ENCODE data around the gene MIEN1. TPM values are rescaled to one million over a fixed set of nuclear protein-coding genes. Genes with fewer than 3 reads are reported as not detected.

The MIEN1 gene
- total and polyA plus RNA-seq, 2 of the 13 experiments (the other 11 are each of a cell fraction or from before 2014, with no cell fraction given): 40.6 to 56.6 TPM

DNA sequence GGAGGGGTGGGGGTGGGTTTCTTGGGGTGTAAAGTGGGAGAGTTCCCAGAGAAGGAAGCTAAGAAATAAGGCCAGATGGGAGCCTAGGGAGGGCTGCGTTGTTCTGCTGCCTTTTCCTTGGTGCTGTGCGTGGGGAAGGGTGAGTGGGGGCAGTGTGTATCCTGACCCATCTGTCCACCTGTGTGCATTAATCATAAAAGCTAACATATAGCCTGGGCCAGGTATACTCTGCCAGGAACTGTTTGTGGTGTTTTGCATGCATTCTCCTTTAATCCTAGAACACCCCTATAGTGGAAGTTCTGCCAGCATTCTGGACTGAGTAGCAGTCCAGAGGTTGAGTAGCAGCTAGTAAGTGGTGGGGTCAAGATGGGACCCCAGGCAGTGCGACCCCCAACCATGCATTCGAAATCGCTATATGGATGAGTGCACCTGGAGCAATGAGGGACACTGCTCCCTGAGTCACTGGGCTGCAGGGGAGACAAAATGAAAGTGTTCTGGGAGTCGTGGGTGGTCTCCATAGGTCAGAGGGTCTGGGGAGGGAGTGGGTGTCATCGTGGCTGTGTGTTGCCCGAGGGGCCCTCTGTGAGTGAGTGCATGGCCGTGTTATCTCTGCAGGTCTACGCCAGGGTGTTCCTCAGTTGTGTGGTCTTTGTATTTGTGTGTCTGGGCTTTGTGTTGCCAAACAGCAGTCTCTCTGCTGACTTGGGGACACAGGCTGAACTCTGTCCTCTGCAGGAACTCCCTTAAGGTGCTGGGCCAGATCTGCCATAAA, 29.1 kb downstream of the MIEN1 start (continued):
- TF ChIP-seq, protein P1, sequence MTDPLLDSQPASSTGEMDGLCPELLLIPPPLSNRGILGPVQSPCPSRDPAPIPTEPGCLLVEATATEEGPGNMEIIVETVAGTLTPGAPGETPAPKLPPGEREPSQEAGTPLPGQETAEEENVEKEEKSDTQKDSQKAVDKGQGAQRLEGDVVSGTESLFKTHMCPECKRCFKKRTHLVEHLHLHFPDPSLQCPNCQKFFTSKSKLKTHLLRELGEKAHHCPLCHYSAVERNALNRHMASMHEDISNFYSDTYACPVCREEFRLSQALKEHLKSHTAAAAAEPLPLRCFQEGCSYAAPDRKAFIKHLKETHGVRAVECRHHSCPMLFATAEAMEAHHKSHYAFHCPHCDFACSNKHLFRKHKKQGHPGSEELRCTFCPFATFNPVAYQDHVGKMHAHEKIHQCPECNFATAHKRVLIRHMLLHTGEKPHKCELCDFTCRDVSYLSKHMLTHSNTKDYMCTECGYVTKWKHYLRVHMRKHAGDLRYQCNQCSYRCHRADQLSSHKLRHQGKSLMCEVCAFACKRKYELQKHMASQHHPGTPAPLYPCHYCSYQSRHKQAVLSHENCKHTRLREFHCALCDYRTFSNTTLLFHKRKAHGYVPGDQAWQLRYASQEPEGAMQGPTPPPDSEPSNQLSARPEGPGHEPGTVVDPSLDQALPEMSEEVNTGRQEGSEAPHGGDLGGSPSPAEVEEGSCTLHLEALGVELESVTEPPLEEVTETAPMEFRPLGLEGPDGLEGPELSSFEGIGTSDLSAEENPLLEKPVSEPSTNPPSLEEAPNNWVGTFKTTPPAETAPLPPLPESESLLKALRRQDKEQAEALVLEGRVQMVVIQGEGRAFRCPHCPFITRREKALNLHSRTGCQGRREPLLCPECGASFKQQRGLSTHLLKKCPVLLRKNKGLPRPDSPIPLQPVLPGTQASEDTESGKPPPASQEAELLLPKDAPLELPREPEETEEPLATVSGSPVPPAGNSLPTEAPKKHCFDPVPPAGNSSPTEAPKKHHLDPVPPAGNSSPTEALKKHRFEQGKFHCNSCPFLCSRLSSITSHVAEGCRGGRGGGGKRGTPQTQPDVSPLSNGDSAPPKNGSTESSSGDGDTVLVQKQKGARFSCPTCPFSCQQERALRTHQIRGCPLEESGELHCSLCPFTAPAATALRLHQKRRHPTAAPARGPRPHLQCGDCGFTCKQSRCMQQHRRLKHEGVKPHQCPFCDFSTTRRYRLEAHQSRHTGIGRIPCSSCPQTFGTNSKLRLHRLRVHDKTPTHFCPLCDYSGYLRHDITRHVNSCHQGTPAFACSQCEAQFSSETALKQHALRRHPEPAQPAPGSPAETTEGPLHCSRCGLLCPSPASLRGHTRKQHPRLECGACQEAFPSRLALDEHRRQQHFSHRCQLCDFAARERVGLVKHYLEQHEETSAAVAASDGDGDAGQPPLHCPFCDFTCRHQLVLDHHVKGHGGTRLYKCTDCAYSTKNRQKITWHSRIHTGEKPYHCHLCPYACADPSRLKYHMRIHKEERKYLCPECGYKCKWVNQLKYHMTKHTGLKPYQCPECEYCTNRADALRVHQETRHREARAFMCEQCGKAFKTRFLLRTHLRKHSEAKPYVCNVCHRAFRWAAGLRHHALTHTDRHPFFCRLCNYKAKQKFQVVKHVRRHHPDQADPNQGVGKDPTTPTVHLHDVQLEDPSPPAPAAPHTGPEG (CRISPR knock-in tag; IDR thresholded peaks at IDR 0.05): no peak
- TF ChIP-seq MIER3 (CRISPR knock-in tag; IDR thresholded peaks at IDR 0.05; ENCODE audit: borderline replicate concordance) (no peak), KLF12 (CRISPR knock-in tag; IDR thresholded peaks at IDR 0.05; ENCODE audit: borderline replicate concordance) (no peak), ZFAT (CRISPR knock-in tag; conservative IDR thresholded peaks at IDR 0.05) (no peak), ZNF737 (CRISPR knock-in tag; IDR thresholded peaks at IDR 0.05; ENCODE audit: borderline replicate concordance) (no peak), PRPF4 (IDR thresholded peaks at IDR 0.05; ENCODE audit: low read depth, low read length, poor library complexity, severe bottlenecking) (no peak), RFX5 (IDR thresholded peaks at IDR 0.05; ENCODE audit: low read depth, low read length) (no peak), JARID2 (CRISPR knock-in tag; IDR thresholded peaks at IDR 0.05; ENCODE audit: insufficient replicate concordance) (peak; percentile 3), NR2C2 (CRISPR knock-in tag; IDR thresholded peaks at IDR 0.05; ENCODE audit: borderline replicate concordance) (no peak), NAIF1 (CRISPR knock-in tag; IDR thresholded peaks at IDR 0.05; ENCODE audit: borderline replicate concordance) (no peak), ATF7-NPFF (CRISPR knock-in tag; IDR thresholded peaks at IDR 0.05; ENCODE audit: low read depth) (0 out of 2 replicates have a peak, but pooled peaks have one; percentile 49), ZNF253 (CRISPR knock-in tag; IDR thresholded peaks at IDR 0.05; ENCODE audit: borderline replicate concordance) (0 out of 2 replicates have a peak, but pooled peaks have one; percentile 45), POLR2A (IDR thresholded peaks at IDR 0.05; ENCODE audit: insufficient read depth in 1 of 2, low read depth in 2 of 2, low read length in 2 of 2) (peak in 1 of 2 experiments; percentile 27; a peak in 2 of 4 replicates), THAP11 (CRISPR knock-in tag; IDR thresholded peaks at IDR 0.05) (no peak), MXI1 (IDR thresholded peaks at IDR 0.05; ENCODE audit: borderline replicate concordance, low read depth, low read length) (no peak), CEBPG (CRISPR knock-in tag; IDR thresholded peaks at IDR 0.05) (no peak), DPF2 (CRISPR knock-in tag; IDR thresholded peaks at IDR 0.05; ENCODE audit: borderline replicate concordance, low read depth) (no peak)
- TF ChIP-seq, protein P2, sequence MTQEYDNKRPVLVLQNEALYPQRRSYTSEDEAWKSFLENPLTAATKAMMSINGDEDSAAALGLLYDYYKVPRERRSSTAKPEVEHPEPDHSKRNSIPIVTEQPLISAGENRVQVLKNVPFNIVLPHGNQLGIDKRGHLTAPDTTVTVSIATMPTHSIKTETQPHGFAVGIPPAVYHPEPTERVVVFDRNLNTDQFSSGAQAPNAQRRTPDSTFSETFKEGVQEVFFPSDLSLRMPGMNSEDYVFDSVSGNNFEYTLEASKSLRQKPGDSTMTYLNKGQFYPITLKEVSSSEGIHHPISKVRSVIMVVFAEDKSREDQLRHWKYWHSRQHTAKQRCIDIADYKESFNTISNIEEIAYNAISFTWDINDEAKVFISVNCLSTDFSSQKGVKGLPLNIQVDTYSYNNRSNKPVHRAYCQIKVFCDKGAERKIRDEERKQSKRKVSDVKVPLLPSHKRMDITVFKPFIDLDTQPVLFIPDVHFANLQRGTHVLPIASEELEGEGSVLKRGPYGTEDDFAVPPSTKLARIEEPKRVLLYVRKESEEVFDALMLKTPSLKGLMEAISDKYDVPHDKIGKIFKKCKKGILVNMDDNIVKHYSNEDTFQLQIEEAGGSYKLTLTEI (CRISPR knock-in tag; conservative IDR thresholded peaks at IDR 0.05): no peak
- TF ChIP-seq, protein P3, sequence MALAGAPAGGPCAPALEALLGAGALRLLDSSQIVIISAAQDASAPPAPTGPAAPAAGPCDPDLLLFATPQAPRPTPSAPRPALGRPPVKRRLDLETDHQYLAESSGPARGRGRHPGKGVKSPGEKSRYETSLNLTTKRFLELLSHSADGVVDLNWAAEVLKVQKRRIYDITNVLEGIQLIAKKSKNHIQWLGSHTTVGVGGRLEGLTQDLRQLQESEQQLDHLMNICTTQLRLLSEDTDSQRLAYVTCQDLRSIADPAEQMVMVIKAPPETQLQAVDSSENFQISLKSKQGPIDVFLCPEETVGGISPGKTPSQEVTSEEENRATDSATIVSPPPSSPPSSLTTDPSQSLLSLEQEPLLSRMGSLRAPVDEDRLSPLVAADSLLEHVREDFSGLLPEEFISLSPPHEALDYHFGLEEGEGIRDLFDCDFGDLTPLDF (CRISPR knock-in tag; IDR thresholded peaks at IDR 0.05): no peak
- TF ChIP-seq, protein P4, sequence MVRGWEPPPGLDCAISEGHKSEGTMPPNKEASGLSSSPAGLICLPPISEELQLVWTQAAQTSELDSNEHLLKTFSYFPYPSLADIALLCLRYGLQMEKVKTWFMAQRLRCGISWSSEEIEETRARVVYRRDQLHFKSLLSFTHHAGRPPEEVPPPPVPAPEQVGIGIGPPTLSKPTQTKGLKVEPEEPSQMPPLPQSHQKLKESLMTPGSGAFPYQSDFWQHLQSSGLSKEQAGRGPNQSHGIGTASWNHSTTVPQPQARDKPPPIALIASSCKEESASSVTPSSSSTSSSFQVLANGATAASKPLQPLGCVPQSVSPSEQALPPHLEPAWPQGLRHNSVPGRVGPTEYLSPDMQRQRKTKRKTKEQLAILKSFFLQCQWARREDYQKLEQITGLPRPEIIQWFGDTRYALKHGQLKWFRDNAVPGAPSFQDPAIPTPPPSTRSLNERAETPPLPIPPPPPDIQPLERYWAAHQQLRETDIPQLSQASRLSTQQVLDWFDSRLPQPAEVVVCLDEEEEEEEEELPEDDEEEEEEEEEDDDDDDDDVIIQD (CRISPR knock-in tag; IDR thresholded peaks at IDR 0.05; ENCODE audit: low read depth): no peak

Measured in HepG2 (cell line).